ENCODE data around the gene ORC3.

The ORC3 gene

DNA sequence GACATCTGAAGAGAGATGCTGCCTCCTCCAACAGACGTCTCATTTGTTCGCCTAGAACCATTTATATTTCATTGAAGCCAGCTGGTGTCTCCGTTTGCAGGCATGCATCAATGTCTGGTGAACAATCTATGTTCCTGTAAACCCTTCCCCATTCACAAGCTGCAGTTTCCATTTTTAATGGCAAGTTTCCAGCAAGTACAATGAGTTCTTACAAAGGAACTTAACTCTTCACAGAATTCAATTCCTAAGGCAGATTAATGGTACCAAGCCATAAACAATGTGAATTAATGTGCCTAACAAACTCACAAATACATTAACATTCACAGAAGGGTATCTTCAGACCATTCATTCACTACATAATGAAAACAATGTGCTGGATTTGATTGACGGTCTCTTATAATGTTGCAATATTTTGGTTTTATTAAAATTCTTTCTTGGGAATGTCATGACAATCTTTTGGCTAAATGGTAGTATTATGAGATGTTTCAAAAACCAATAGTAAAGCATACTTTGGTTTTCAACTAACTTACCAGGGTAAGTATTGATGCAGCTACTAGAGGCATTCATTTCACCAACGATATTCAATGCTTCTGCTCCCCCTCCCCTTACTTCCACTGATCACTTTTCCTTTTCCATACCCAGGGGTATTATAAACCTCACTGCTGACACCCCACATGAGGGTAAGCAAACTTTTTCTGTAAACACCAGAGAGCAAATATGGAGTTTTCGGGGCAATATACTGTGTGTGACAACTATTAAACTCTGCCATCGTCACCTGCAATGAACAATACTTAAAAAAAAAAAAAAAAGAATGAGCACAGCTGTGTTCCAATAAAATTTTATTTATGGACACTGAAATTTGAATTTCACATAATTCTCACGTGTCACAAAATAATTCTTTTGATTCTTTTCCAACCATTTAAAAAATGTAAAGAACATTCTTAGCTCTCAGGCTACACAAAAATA is 107.9 kb downstream of the ORC3 start (continued):
- TF ChIP-seq ZNF248 (tag by site-specific recombination; IDR thresholded peaks at IDR 0.05) (no peak), ZNF707 (tag by site-specific recombination; IDR thresholded peaks at IDR 0.05) (no peak), ZNF48 (tag by site-specific recombination; IDR thresholded peaks at IDR 0.05) (no peak), GLIS1 (tag by site-specific recombination; IDR thresholded peaks at IDR 0.05) (peak; percentile 28; the same call in 1 of the 2 replicates), ZNF146 (tag by site-specific recombination; IDR thresholded peaks at IDR 0.05) (no peak), ZNF747 (tag by site-specific recombination; IDR thresholded peaks at IDR 0.05) (no peak), SALL2 (tag by site-specific recombination; IDR thresholded peaks at IDR 0.05; ENCODE audit: borderline replicate concordance) (no peak), ZIC2 (tag by site-specific recombination; IDR thresholded peaks at IDR 0.05) (no peak), ZNF394 (tag by site-specific recombination; IDR thresholded peaks at IDR 0.05; ENCODE audit: borderline replicate concordance) (0 out of 2 replicates have a peak, but pooled peaks have one; percentile 10), ZFHX2 (tag by site-specific recombination; conservative IDR thresholded peaks at IDR 0.05) (no peak), ZNF548 (tag by site-specific recombination; IDR thresholded peaks at IDR 0.05) (no peak), INSM2 (tag by site-specific recombination; IDR thresholded peaks at IDR 0.05) (no peak), ZNF549 (tag by site-specific recombination; IDR thresholded peaks at IDR 0.05) (no peak), KLF8 (tag by site-specific recombination; IDR thresholded peaks at IDR 0.05) (no peak), ZNF157 (tag by site-specific recombination; IDR thresholded peaks at IDR 0.05) (no peak), AEBP2 (tag by site-specific recombination; IDR thresholded peaks at IDR 0.05; ENCODE audit: borderline replicate concordance) (no peak), ZNF791 (tag by site-specific recombination; IDR thresholded peaks at IDR 0.05) (no peak), MEIS1 (CRISPR knock-in tag; IDR thresholded peaks at IDR 0.05; ENCODE audit: borderline replicate concordance) (no peak), ZNF544 (tag by site-specific recombination; IDR thresholded peaks at IDR 0.05) (no peak), HOXA7 (CRISPR knock-in tag; IDR thresholded peaks at IDR 0.05; ENCODE audit: borderline replicate concordance) (no peak), ZBTB26 (tag by site-specific recombination; optimal IDR thresholded peaks at IDR 0.05) (no peak), YY1 (tag by site-specific recombination; IDR thresholded peaks at IDR 0.05) (peak; percentile 42; the same call in 1 of the 2 replicates), ZNF580 (tag by site-specific recombination; IDR thresholded peaks at IDR 0.05) (no peak; the same call in 1 of the 2 replicates), ZBTB44 (tag by site-specific recombination; IDR thresholded peaks at IDR 0.05) (peak; percentile 91), ZNF510 (tag by site-specific recombination; IDR thresholded peaks at IDR 0.05; ENCODE audit: insufficient replicate concordance) (no peak)
- TF ChIP-seq, protein P1, sequence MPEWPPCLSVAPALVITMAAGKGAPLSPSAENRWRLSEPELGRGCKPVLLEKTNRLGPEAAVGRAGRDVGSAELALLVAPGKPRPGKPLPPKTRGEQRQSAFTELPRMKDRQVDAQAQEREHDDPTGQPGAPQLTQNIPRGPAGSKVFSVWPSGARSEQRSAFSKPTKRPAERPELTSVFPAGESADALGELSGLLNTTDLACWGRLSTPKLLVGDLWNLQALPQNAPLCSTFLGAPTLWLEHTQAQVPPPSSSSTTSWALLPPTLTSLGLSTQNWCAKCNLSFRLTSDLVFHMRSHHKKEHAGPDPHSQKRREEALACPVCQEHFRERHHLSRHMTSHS (tag by site-specific recombination; IDR thresholded peaks at IDR 0.05): no peak
- TF ChIP-seq, protein P2, sequence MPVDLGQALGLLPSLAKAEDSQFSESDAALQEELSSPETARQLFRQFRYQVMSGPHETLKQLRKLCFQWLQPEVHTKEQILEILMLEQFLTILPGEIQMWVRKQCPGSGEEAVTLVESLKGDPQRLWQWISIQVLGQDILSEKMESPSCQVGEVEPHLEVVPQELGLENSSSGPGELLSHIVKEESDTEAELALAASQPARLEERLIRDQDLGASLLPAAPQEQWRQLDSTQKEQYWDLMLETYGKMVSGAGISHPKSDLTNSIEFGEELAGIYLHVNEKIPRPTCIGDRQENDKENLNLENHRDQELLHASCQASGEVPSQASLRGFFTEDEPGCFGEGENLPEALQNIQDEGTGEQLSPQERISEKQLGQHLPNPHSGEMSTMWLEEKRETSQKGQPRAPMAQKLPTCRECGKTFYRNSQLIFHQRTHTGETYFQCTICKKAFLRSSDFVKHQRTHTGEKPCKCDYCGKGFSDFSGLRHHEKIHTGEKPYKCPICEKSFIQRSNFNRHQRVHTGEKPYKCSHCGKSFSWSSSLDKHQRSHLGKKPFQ (tag by site-specific recombination; IDR thresholded peaks at IDR 0.05): no peak
- TF ChIP-seq, protein P3, sequence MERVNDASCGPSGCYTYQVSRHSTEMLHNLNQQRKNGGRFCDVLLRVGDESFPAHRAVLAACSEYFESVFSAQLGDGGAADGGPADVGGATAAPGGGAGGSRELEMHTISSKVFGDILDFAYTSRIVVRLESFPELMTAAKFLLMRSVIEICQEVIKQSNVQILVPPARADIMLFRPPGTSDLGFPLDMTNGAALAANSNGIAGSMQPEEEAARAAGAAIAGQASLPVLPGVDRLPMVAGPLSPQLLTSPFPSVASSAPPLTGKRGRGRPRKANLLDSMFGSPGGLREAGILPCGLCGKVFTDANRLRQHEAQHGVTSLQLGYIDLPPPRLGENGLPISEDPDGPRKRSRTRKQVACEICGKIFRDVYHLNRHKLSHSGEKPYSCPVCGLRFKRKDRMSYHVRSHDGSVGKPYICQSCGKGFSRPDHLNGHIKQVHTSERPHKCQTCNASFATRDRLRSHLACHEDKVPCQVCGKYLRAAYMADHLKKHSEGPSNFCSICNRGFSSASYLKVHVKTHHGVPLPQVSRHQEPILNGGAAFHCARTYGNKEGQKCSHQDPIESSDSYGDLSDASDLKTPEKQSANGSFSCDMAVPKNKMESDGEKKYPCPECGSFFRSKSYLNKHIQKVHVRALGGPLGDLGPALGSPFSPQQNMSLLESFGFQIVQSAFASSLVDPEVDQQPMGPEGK (tag by site-specific recombination; IDR thresholded peaks at IDR 0.05): 0 out of 2 replicates have a peak, but pooled peaks have one; percentile 23
